B cell (primary cell): ENCODE measurements around the gene KRTAP12-4.

Experiments used
- EZH2 ChIP-seq: IDR thresholded peaks from 2 replicates; pipeline ENCODE4 v1.6.1; 2012; ENCODE audit warnings: borderline replicate concordance, low read depth, mild to moderate bottlenecking, moderate library complexity, low read length; ENCODE audit not compliant: insufficient read depth, poor library complexity, severe bottlenecking
- TF ChIP-seq, protein P1 (sequence below): fragments of 200-600 bp; IDR thresholded peaks from one replicate; pipeline ENCODE4 v1.8.0; 2022; ENCODE audit warnings: antibody characterized with exemption, mild to moderate bottlenecking

GRCh38 chr21:44657635-44658540 lies 3.4 kb upstream of the KRTAP12-4 start, which contains the start of gene KRTAP12-3:
- TF ChIP-seq, protein P1, sequence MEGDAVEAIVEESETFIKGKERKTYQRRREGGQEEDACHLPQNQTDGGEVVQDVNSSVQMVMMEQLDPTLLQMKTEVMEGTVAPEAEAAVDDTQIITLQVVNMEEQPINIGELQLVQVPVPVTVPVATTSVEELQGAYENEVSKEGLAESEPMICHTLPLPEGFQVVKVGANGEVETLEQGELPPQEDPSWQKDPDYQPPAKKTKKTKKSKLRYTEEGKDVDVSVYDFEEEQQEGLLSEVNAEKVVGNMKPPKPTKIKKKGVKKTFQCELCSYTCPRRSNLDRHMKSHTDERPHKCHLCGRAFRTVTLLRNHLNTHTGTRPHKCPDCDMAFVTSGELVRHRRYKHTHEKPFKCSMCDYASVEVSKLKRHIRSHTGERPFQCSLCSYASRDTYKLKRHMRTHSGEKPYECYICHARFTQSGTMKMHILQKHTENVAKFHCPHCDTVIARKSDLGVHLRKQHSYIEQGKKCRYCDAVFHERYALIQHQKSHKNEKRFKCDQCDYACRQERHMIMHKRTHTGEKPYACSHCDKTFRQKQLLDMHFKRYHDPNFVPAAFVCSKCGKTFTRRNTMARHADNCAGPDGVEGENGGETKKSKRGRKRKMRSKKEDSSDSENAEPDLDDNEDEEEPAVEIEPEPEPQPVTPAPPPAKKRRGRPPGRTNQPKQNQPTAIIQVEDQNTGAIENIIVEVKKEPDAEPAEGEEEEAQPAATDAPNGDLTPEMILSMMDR = no peak
- TF ChIP-seq EZH2 = no peak
